Measurements from ENCODE around the gene SLAMF1. TPM values are rescaled to one million over a fixed set of nuclear protein-coding genes. Genes with fewer than 3 reads are reported as not detected.
"Not testable (repeated sequence)": the region's sequence is repeated elsewhere in the genome, so short reads cannot be mapped to it uniquely, and the experiment has no call there.

Gene SLAMF1
- polyA plus RNA-seq, 2 donors: 0.26 to 0.29 TPM

DNA sequence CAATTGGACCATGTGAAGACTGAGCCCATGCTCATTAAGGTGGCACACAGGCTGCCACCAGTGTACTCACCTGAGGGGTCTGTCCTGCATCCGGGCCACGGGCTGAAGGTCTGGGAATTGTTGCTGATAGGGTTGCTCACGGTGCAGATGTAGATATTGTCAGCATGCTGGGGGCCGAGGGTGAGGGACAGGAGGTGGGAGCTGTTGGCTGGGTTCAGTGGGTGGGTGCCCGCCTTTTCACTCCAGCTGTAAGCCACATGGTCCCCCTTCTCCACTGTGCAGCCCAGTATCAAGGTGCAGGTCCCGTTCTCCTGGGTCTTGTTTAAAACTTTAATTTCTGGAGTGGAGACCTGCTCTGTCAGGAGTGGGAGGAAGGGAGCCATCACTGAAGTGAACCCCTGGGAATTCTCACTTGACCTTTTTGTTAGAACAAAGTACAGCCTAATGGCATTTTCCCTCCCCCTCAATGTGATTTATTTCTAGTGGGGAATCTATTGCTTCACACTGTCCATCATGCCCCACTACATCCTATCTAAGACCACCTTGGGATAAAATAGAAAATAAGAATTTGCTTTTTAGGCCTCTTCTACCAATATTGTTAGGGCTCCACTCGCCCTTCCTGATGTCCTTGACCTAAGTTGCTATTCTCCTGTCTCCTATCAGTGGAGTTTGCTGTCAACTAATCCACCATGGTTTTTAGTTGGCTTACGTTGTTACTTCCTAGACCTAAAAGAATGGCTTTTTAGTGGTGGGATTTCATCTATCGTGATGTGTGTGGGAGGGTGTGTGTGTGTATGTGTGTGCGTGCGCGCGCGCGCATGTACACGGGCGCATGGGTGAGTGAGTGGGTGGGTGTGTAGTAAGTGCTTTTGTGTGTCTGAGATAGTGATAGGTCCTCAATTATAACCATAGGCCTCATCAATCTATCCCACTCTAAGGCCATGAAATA, 12.0 kb downstream of the SLAMF1 start:
- Histone ChIP-seq H3K4me1 (ENCODE audit: control insufficient read depth in 2 of 2, insufficient read depth in 2 of 2, low read length in 1 of 2) (no peaks in the 10 kb centered on the region), H3K4me3 (ENCODE audit: low read depth in 1 of 2, low read length in 2 of 2) (no peak overlapping the region), H3K27ac (ENCODE audit: low read depth in 2 of 2, low read length in 1 of 2) (no peak overlapping the region), H3K27me3 (ENCODE audit: control insufficient read depth in 1 of 2, insufficient read depth in 2 of 2, low read length in 2 of 2) (no peaks in the 10 kb centered on the region), H3K36me3 (ENCODE audit: control insufficient read depth in 2 of 2, insufficient read depth in 2 of 2, low read length in 1 of 2) (no peaks in the 10 kb centered on the region), H3K9me3 (ENCODE audit: control insufficient read depth in 2 of 2, insufficient read depth in 1 of 2, low read depth in 1 of 2, low read length in 1 of 2) (no peaks in the 10 kb centered on the region)
- 89 to 91% methylated on average over 17 of the region's 17 CpGs for WGBS, 2 donors

DNA sequence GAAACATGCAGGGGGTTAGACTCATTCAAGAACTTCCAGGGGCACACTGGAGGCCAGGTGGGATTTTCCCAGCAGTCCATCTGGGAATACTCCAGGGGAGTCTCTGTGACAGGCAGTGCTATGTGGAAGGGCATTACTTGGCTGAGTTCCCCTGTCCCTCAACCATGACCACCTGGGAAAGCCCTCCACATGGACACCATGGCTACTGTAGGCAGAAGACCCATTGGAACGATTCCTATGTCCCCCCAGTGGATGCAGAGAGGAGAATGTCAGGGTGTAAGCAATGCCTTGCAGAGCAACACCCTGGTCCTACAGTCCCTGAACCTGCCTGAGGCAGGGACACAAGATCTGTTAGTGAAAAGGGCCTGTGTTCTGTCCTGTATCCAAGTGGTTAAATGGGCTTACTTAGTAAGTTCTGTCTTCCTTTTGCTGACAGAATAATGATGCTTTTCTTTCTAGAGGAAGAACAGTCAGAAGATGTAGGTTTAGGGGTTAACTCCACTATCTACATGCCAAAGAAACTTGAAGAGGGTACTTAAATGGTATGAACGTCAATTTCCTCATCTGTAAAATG, 13.4 kb downstream of the SLAMF1 start:
- 46 to 48% methylated on average over 2 of the region's 2 CpGs for WGBS, 2 donors

DNA sequence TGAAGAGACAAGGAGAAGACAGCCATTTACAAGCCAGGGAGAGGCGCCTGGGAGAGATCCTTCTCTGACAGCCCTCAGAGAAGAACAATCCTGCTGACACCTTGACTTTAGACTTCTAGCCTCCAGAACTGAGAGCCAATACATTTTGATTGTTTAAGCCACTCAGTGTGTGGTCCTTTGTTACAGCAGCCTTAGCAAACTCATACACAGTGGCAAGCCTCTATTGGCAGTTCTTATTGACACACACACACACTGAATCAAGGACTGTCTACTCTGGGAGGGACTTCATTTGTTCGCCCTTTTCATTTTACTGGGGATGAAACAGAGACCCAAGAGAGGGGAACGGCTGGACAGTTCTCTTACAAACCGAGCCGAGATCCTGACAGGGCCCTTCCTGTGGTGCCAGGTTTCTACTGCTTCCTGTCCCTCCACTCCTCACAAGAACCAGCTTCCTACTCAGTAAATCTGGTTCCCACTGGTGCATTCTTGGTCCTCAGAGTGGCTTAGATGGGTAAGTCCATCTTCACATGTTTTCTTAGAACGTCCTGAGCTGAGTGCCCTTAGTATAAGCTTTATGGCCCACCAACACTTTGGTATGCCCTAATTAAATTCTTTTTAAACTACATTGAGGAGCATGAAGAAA, 14.7 kb downstream of the SLAMF1 start:
- WGBS, 2 donors: 88 to 93% methylated on average over 6 of the region's 6 CpGs

More for the DNA sequence above, 13.4 kb downstream of the SLAMF1 start:
- no peaks in the 10 kb centered on the region for H3K36me3 ChIP-seq (ENCODE audit: control insufficient read depth in 2 of 2, insufficient read depth in 2 of 2, low read length in 1 of 2)
- no peaks in the 10 kb centered on the region for H3K4me1 ChIP-seq (ENCODE audit: control insufficient read depth in 2 of 2, insufficient read depth in 2 of 2, low read length in 1 of 2)
- no peaks in the 10 kb centered on the region for H3K9me3 ChIP-seq (ENCODE audit: control insufficient read depth in 2 of 2, insufficient read depth in 1 of 2, low read depth in 1 of 2, low read length in 1 of 2)
- H3K27ac ChIP-seq (ENCODE audit: low read depth in 2 of 2, low read length in 1 of 2): no peak overlapping the region
- H3K27me3 ChIP-seq (ENCODE audit: control insufficient read depth in 1 of 2, insufficient read depth in 2 of 2, low read length in 2 of 2): no peaks in the 10 kb centered on the region
- H3K4me3 ChIP-seq (ENCODE audit: low read depth in 1 of 2, low read length in 2 of 2): no peak overlapping the region

DNA sequence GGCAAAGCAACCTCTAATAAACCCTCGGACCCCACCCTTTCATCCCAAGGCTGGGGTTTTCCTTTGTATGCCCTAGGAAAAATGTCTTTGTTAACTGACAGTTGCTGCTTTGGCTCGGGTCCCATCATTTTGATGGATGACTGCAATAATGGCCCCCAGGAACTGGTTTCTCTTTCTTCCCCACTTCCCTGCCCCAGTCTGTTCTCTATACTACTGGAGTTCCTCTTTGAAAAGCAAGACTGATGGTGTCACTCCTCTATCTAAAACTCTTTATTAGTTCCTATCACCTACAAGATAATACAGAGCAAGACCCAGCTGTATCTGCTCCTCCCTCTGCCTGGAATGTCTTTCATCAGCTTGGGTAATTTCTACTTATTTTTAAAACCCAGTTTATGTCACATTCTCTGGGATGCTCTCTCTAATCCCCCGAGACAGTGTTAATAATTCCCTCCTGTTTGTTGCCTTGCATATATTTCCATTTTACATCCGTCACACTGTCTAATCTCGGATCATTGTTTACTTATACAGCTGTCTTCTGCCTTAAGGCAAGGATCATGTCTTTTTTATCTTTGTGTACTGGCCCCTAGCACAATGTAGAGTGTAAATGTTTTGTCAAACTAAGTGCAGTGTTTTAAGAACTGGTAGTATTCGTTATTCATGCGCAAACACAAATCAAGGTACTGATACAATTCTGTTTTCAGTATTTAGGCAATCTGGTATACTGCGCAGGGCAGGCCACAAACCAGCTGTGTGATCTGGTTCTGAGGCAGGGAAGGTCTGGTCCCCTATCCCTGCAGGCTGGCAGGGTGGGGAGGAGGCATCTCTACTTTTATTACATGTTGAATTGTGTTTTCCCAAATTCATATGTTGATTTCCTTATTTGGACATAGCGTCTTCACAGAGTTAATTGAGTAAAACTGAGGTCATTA, 16.1 kb downstream of the SLAMF1 start:
- Histone ChIP-seq H3K36me3 (ENCODE audit: control insufficient read depth in 2 of 2, insufficient read depth in 2 of 2, low read length in 1 of 2) (no peaks in the 10 kb centered on the region), H3K4me3 (ENCODE audit: low read depth in 1 of 2, low read length in 2 of 2) (no peak overlapping the region), H3K9me3 (ENCODE audit: control insufficient read depth in 2 of 2, insufficient read depth in 1 of 2, low read depth in 1 of 2, low read length in 1 of 2) (no peaks in the 10 kb centered on the region), H3K27me3 (ENCODE audit: control insufficient read depth in 1 of 2, insufficient read depth in 2 of 2, low read length in 2 of 2) (no peaks in the 10 kb centered on the region), H3K27ac (ENCODE audit: low read depth in 2 of 2, low read length in 1 of 2) (no peak overlapping the region), H3K4me1 (ENCODE audit: control insufficient read depth in 2 of 2, insufficient read depth in 2 of 2, low read length in 1 of 2) (no peaks in the 10 kb centered on the region)
- WGBS, 2 donors: 43 to 52% methylated on average over 9 of the region's 9 CpGs

More for the DNA sequence above, 14.7 kb downstream of the SLAMF1 start:
- Histone ChIP-seq H3K9me3 (ENCODE audit: control insufficient read depth in 2 of 2, insufficient read depth in 1 of 2, low read depth in 1 of 2, low read length in 1 of 2) (no peaks in the 10 kb centered on the region), H3K4me1 (ENCODE audit: control insufficient read depth in 2 of 2, insufficient read depth in 2 of 2, low read length in 1 of 2) (no peaks in the 10 kb centered on the region), H3K27me3 (ENCODE audit: control insufficient read depth in 1 of 2, insufficient read depth in 2 of 2, low read length in 2 of 2) (no peaks in the 10 kb centered on the region), H3K4me3 (ENCODE audit: low read depth in 1 of 2, low read length in 2 of 2) (no peak overlapping the region), H3K36me3 (ENCODE audit: control insufficient read depth in 2 of 2, insufficient read depth in 2 of 2, low read length in 1 of 2) (no peaks in the 10 kb centered on the region), H3K27ac (ENCODE audit: low read depth in 2 of 2, low read length in 1 of 2) (no peak overlapping the region)

GRCh38 chr1:160629286-160630210, 17.3 kb downstream of the SLAMF1 start:
- Histone ChIP-seq H3K27ac (ENCODE audit: low read depth in 2 of 2, low read length in 1 of 2) (peak overlapping the region; percentile 4 to 37), H3K36me3 (ENCODE audit: control insufficient read depth in 2 of 2, insufficient read depth in 2 of 2, low read length in 1 of 2) (no peaks in the 10 kb centered on the region), H3K27me3 (ENCODE audit: control insufficient read depth in 1 of 2, insufficient read depth in 2 of 2, low read length in 2 of 2) (no peaks in the 10 kb centered on the region), H3K9me3 (ENCODE audit: control insufficient read depth in 2 of 2, insufficient read depth in 1 of 2, low read depth in 1 of 2, low read length in 1 of 2) (no peaks in the 10 kb centered on the region), H3K4me1 (ENCODE audit: control insufficient read depth in 2 of 2, insufficient read depth in 2 of 2, low read length in 1 of 2) (no peaks in the 10 kb centered on the region), H3K4me3 (ENCODE audit: low read depth in 1 of 2, low read length in 2 of 2) (no peak overlapping the region)
- 54 to 59% methylated on average over 19 of the region's 19 CpGs for WGBS, 2 donors

GRCh38 chr1:160628799-160629263, 18.0 kb downstream of the SLAMF1 start:
- WGBS, 2 donors: 62 to 65% methylated on average over 8 of the region's 8 CpGs
- Histone ChIP-seq H3K27me3 (ENCODE audit: control insufficient read depth in 1 of 2, insufficient read depth in 2 of 2, low read length in 2 of 2) (no peaks in the 10 kb centered on the region), H3K4me3 (ENCODE audit: low read depth in 1 of 2, low read length in 2 of 2) (no peak overlapping the region), H3K4me1 (ENCODE audit: control insufficient read depth in 2 of 2, insufficient read depth in 2 of 2, low read length in 1 of 2) (no peaks in the 10 kb centered on the region), H3K27ac (ENCODE audit: low read depth in 2 of 2, low read length in 1 of 2) (peak overlapping the region in 1 of 2 donors; percentile 33), H3K9me3 (ENCODE audit: control insufficient read depth in 2 of 2, insufficient read depth in 1 of 2, low read depth in 1 of 2, low read length in 1 of 2) (no peaks in the 10 kb centered on the region), H3K36me3 (ENCODE audit: control insufficient read depth in 2 of 2, insufficient read depth in 2 of 2, low read length in 1 of 2) (no peaks in the 10 kb centered on the region)

DNA sequence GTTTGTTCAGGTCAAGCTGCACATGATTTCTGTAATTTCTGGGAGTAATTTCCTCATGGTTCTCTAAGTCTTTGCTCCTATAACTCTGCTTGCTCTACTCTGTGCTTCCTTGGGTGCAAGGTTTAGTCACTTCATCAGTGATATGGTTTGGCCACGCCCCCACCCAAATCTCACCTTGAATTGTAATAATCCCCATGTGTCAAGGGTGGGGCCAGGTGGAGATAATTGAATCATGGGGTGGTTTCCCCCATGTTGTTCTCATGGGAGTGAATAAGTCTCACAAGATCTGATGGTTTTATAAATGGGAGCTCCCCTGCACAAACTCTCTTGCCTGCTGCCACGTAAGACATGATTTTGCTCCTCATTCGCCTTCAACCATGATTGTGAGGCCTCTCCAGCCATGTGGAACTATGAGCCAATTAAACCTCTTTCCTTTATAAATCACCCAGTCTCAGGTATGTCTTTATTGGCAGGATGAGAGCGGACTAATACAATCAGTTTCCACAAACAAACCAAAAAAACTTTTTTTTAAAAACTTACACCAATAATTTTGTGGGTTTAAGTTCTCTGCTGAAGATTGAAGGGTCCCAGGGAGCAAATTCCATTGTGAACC, 19.1 kb downstream of the SLAMF1 start:
- H3K9me3 ChIP-seq (ENCODE audit: control insufficient read depth in 2 of 2, insufficient read depth in 1 of 2, low read depth in 1 of 2, low read length in 1 of 2); H3K27me3 ChIP-seq (ENCODE audit: control insufficient read depth in 1 of 2, insufficient read depth in 2 of 2, low read length in 2 of 2); H3K27ac ChIP-seq (ENCODE audit: low read depth in 2 of 2, low read length in 1 of 2); H3K4me3 ChIP-seq (ENCODE audit: low read depth in 1 of 2, low read length in 2 of 2); H3K4me1 ChIP-seq (ENCODE audit: control insufficient read depth in 2 of 2, insufficient read depth in 2 of 2, low read length in 1 of 2); H3K36me3 ChIP-seq (ENCODE audit: control insufficient read depth in 2 of 2, insufficient read depth in 2 of 2, low read length in 1 of 2): not testable (repeated sequence)
- WGBS, 2 donors: 87 to 89% methylated on average over 4 of the region's 4 CpGs
